ENCODE data around the gene UST. TPM values are rescaled to one million over a fixed set of nuclear protein-coding genes. Genes with fewer than 3 reads are reported as not detected.
A peak's percentile ranks its signal among the peaks of the same experiment; 100 is the strongest.
"Not testable (repeated sequence)": the region's sequence is repeated elsewhere in the genome, so short reads cannot be mapped to it uniquely, and the experiment has no call there.

Gene UST
- total RNA-seq, 1 donor from 2014 or later, result 4.4 TPM

GRCh38 chr6:149024361-149024760 lies 277.5 kb downstream of the UST start:
- intact Hi-C loops (cut with DNase I), result no loop called here
- DNase-seq (ENCODE audit: missing footprints) (no peak), ATAC-seq (no peak)

- no peak for ATAC-seq
- intact Hi-C loops (cut with DNase I), result loop anchor here (5.0 kb wide), 1 partner anchor 448 kb away; no protein-coding TSS in a partner anchor
Observed at GRCh38 chr6:149025061-149025460, 278.2 kb downstream of the UST start.

GRCh38 chr6:149026530-149026942 lies 279.7 kb downstream of the UST start:
- intact Hi-C loops (cut with DNase I), result loop anchor here (5.0 kb wide), 1 partner anchor 449 kb away; no protein-coding TSS in a partner anchor
- ATAC-seq, result no peak
- no peak for DNase-seq (ENCODE audit: missing footprints)

More at GRCh38 chr6:149025061-149025460, 278.2 kb downstream of the UST start:
- DNase-seq (ENCODE audit: missing footprints), result no peak

GRCh38 chr6:149027484-149027883 lies 280.7 kb downstream of the UST start:
- intact Hi-C loops (cut with DNase I), result loop anchor here (5.0 kb wide), 1 partner anchor 450 kb away; no protein-coding TSS in a partner anchor
- DNase-seq (ENCODE audit: missing footprints) (no peak), ATAC-seq (no peak)

GRCh38 chr6:149028767-149029405 lies 282.1 kb downstream of the UST start:
- DNase-seq (ENCODE audit: missing footprints) (no peak), ATAC-seq (peak; percentile 80)
- intact Hi-C loops (cut with DNase I), result loop anchor here (2.0 to 5.0 kb wide), 3 partner anchors 404 to 488 kb away; no protein-coding TSS in a partner anchor

- intact Hi-C loops (cut with DNase I), result loop anchor here (5.0 kb wide), 1 partner anchor 51 kb away; no protein-coding TSS in a partner anchor
- ATAC-seq (no peak), DNase-seq (ENCODE audit: missing footprints) (no peak)
Observed at GRCh38 chr6:149031201-149031858, 284.5 kb downstream of the UST start.

- no peak for DNase-seq (ENCODE audit: missing footprints)
- ATAC-seq, result no peak
- intact Hi-C loops (cut with DNase I), result loop anchor here (5.0 kb wide), 1 partner anchor 50 kb away; no protein-coding TSS in a partner anchor
Observed at GRCh38 chr6:149031859-149032598, 285.2 kb downstream of the UST start.

GRCh38 chr6:149032599-149033405 lies 286.0 kb downstream of the UST start:
- intact Hi-C loops (cut with DNase I), result loop anchor here (5.0 kb wide), 1 partner anchor 49 kb away; no protein-coding TSS in a partner anchor
- no peak for ATAC-seq
- DNase-seq (ENCODE audit: missing footprints), result no peak

- no peak for ATAC-seq
- intact Hi-C loops (cut with DNase I), result loop anchor here (5.0 kb wide), 1 partner anchor 49 kb away; no protein-coding TSS in a partner anchor
- no peak for DNase-seq (ENCODE audit: missing footprints)
Observed at GRCh38 chr6:149033454-149033853, 286.6 kb downstream of the UST start.

- intact Hi-C loops (cut with DNase I), result no loop called here
- ATAC-seq (no peak), DNase-seq (ENCODE audit: missing footprints) (no peak)
Observed at GRCh38 chr6:149035766-149036165, 288.9 kb downstream of the UST start.

GRCh38 chr6:149037051-149037671 lies 290.3 kb downstream of the UST start:
- ATAC-seq (no peak), DNase-seq (ENCODE audit: missing footprints) (no peak)
- intact Hi-C loops (cut with DNase I), result no loop called here

- intact Hi-C loops (cut with DNase I); DNase-seq (ENCODE audit: missing footprints): not testable (repeated sequence)
Observed at GRCh38 chr6:149039025-149039424, 292.2 kb downstream of the UST start.

GRCh38 chr6:149041953-149042352 lies 295.1 kb downstream of the UST start:
- DNase-seq (ENCODE audit: missing footprints), result no peak
- intact Hi-C loops (cut with DNase I), result no loop called here
- ATAC-seq, result no peak

More at GRCh38 chr6:149039025-149039424, 292.2 kb downstream of the UST start:
- ATAC-seq, result not testable (repeated sequence)

GRCh38 chr6:149043476-149044130 lies 296.8 kb downstream of the UST start:
- intact Hi-C loops (cut with DNase I), result no loop called here
- ATAC-seq (no peak), DNase-seq (ENCODE audit: missing footprints) (no peak)

GRCh38 chr6:149044528-149044927 lies 297.7 kb downstream of the UST start:
- intact Hi-C loops (cut with DNase I), result no loop called here
- peak; percentile 46 for ATAC-seq
- DNase-seq (ENCODE audit: missing footprints), result no peak

GRCh38 chr6:149045404-149045803 lies 298.6 kb downstream of the UST start:
- no peak for ATAC-seq
- no peak for DNase-seq (ENCODE audit: missing footprints)
- intact Hi-C loops (cut with DNase I), result no loop called here

GRCh38 chr6:149046164-149046821 lies 299.5 kb downstream of the UST start:
- no peak for DNase-seq (ENCODE audit: missing footprints)
- ATAC-seq, result no peak
- intact Hi-C loops (cut with DNase I), result no loop called here
